ENCODE results near the gene TPSD1. TPM values are rescaled to one million over a fixed set of nuclear protein-coding genes. Genes with fewer than 3 reads are reported as not detected.

TPSD1 gene
- total and polyA plus RNA-seq, 2 experiments from 2014 or later = 0.17 TPM; not detected in 1

GRCh38 chr16:1258225-1258600 lies 2.3 kb downstream of the TPSD1 start (continued):
- TF ChIP-seq ZNF462 (CRISPR knock-in tag; IDR thresholded peaks at IDR 0.05) = no peak

GRCh38 chr16:1258906-1259759 lies 3.3 kb downstream of the TPSD1 start:
- Histone ChIP-seq H2AFZ (0 out of 2 replicates have a peak overlapping the region, but pooled peaks have one; percentile 38), H3K4me3 (peak overlapping the region; percentile 41; the same call in 1 of the 2 replicates), H4K20me1 (replicated peaks; ENCODE audit: insufficient read depth) (0 out of 2 replicates have a peak, but pooled peaks cover 2% of the 10 kb centered on the region), H3K27ac (ENCODE audit: low read depth) (no peak overlapping the region), H3K9me2 (ENCODE audit: insufficient read depth) (no peaks in the 10 kb centered on the region), H3K4me1 (ENCODE audit: insufficient read depth) (no peaks in the 10 kb centered on the region), H3K4me2 (peak overlapping the region; percentile 70), H3K79me2 (replicated peaks; ENCODE audit: insufficient read depth) (no peaks in the 10 kb centered on the region), H3K36me3 (ENCODE audit: insufficient read depth) (no peaks in the 10 kb centered on the region), H3F3A (replicated peaks; ENCODE audit: low read depth) (no peaks in the 10 kb centered on the region), H3K27me3 (ENCODE audit: insufficient read depth) (no peaks in the 10 kb centered on the region)
- H3K27me3 Mint-ChIP-seq (ENCODE audit: insufficient read depth, low read depth, poor library complexity) = peaks cover 27% of the 10 kb centered on the region
- H3K9me3 Mint-ChIP-seq = peaks cover under 1% of the 10 kb centered on the region; the same call in 1 of the 3 replicates
- H3K4me3 Mint-ChIP-seq = peak overlapping the region; percentile 64; the same call in 2 of the 3 replicates
- H3K36me3 Mint-ChIP-seq (ENCODE audit: low read depth) = no peaks in the 10 kb centered on the region
- H3K4me1 Mint-ChIP-seq = peaks cover 11% of the 10 kb centered on the region
- DNase-seq (ENCODE audit: low spot score) (peak; percentile 45), ATAC-seq (peak; percentile 6; the same call in 2 of the 3 replicates)
- H3K27ac Mint-ChIP-seq = no peak overlapping the region
- TF ChIP-seq REST (IDR thresholded peaks at IDR 0.05; ENCODE audit: unreplicated experiment) = no peak
- no peak for TF ChIP-seq EZH2 (IDR thresholded peaks at IDR 0.05; ENCODE audit: low read depth, unreplicated experiment)
- no peak for TF ChIP-seq CREB1 (CRISPR knock-in tag; IDR thresholded peaks at IDR 0.05; ENCODE audit: low read depth)
- TF ChIP-seq CTCF (conservative IDR thresholded peaks at IDR 0.05; ENCODE audit: low read depth in 2 of 2) = no peak
- TF ChIP-seq STAT1 (IDR thresholded peaks at IDR 0.05; ENCODE audit: unreplicated experiment) = no peak
- TF ChIP-seq ETS1 (IDR thresholded peaks at IDR 0.05) = no peak
- TF ChIP-seq JUNB (IDR thresholded peaks at IDR 0.05; ENCODE audit: unreplicated experiment) = no peak
